CD4-positive, alpha-beta T cell treated with Interleukin-2 at 100 ng/mL for 4 hours (primary cell): ENCODE measurements around the gene PAFAH1B2.
A peak's percentile ranks its signal among the peaks of the same experiment; 100 is the strongest.
"Not testable (repeated sequence)": the region's sequence is repeated elsewhere in the genome, so short reads cannot be mapped to it uniquely, and the experiment has no call there.

Experiments
- DNase-seq: peaks from one replicate; pipeline ENCODE4 v3.0.0-alpha.2; 2020; ENCODE audit warnings: low spot score

PAFAH1B2 gene

GRCh38 chr11:117172724-117173421 is 28.8 kb downstream of the PAFAH1B2 start:
- no peak for DNase-seq

DNA sequence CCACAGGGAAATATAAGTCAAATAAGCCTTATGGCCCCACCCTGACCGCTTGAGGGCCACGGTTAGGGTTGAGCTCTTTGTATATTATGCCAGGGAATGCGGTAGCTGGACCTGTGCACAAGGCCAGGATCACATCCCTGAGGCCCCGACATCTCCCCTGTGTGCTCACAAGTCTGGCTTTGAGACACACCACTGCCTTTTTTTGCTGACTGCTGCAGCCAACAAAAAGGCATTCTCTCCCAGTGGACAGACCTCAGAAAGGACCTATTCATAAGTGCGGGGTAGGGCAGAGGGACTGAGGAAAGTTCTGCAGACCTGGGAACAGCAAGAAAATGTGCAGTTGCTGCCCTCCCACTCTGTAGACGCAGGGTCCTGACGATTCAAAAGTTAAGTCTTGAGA is 31.0 kb downstream of the PAFAH1B2 start:
- DNase-seq: no peak

DNA sequence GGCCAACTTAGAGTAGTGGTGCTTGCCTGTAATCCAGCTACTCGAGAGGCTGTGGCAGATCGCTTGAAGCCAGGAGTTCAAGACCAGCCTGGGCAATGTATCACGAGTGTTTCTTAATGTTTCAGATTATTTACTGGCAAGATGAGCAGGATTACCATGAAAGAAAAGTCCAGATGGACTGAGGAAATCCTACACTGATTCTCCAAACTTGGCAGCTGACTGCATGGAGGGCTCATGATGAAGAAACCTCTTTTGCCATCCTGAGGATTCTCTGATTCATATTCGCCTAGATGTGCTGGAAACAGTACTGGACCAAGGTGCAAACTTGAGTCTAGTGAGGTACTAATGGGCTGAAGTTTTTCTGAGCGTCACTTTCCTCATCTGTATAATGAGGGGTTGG is 31.7 kb downstream of the PAFAH1B2 start:
- DNase-seq: no peak

DNA sequence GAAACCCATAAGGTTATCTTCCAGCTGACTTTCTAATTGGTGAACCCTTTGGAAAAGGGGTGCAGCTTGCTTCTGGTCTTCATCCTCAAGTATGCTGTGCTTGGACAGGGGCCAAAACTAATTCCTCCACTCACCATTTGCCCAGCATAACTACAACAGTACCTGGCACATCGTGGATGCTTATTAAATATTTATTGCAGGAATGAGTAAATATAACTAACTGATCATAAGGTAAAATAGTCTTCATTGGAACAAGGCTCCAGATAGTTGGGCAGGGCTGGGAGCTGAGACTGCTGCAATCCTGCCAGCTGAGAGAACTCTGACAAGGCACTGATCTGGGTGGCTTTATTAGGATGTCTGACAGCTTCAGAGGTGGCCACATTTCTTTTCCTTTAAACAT is 32.1 kb downstream of the PAFAH1B2 start:
- no peak for DNase-seq

- no peak for DNase-seq
Measured at GRCh38 chr11:117177534-117178209, 33.6 kb downstream of the PAFAH1B2 start.

DNA sequence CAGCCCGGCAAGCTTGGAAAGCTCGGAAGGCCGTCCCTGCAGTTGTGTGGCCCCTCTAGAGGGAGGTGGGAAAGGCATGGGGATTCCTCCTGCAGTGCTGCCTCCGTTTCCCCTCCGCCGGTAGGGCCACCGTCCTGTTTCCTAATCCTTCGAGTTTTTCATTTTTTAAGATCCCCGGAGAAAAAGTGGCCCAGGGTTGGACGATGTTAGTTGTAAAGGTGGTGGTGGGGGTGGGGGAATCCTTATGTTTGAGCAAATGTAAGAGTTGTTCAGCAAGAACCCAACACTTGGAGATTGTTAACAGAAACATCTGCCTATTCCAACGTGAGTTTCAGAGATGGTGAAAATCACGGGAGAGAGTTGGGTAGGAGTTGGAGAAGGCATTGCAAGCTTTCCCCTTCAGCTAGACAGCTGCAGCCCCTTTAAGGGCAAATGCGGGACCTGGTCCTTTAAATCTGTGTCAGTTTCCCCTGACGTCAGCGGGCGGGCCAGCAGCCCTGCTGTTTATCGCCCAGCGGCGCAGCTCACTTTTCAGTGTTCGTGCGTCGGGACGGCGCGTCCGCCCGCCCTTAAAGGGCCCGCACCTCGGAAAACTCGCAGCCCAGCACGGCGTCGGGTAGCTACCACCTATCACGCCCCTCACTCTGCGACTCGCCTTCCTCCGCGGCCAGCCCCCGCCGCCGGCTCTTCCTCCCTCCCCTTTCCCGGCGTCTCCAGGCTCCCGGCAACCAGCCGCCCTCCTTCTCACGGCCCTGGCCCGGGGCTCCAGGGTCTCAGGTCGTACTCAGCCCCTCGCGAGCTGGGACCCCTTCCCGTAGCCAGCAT is 34.3 kb downstream of the PAFAH1B2 start, which contains the start of gene SIDT2:
TSS of gene SIDT2 (plus strand) at position 534 of the 825 bp plus-strand sequence. CDS start 521 bp downstream, outside the sequence.
- DNase-seq: peak; percentile 88

GRCh38 chr11:117179048-117179999 is 35.2 kb downstream of the PAFAH1B2 start:
- peak; percentile 38 for DNase-seq

GRCh38 chr11:117180020-117180419 is 35.9 kb downstream of the PAFAH1B2 start:
- DNase-seq: no peak

GRCh38 chr11:117180661-117181585 is 36.8 kb downstream of the PAFAH1B2 start:
- peak; percentile 63 for DNase-seq

- no peak for DNase-seq
Measured at GRCh38 chr11:117181586-117182550, 37.8 kb downstream of the PAFAH1B2 start.

DNA sequence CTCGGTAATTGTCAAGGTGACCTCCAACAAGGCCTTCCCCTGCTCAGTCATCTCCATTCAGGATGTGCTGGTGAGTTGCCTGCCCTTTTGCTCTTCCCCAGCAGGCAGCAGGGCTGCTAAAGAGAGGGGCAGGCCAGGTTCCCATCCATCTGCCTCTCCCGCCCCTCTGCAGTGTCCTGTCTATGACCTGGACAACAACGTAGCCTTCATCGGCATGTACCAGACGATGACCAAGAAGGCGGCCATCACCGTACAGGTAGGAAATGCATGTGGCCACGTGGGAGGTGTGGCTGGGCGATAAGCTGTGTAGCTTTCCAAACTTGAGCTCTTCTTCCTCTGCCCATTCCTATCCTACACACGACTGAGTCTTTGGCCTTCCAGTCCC is 38.5 kb downstream of the PAFAH1B2 start:
- DNase-seq: no peak

DNA sequence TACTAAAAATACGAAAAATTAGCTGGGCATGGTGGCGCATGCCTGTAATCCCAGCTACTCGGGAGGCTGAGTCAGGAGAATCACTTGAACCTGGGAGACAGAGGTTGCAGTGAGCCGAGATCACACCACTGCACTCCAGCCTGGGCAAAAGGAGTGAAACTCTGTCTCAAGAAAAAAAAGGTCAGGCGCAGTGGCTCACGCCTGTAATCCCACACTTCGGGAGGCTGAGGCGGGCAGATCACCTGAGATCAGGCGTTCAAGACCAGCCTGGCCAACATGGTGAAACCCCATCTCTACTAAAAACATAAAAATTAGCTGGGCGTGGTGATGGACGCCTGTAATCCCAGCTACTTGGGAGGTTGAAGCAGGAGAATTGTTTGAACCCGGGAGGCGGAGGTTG is 39.1 kb downstream of the PAFAH1B2 start:
- DNase-seq: not testable (repeated sequence)

DNA sequence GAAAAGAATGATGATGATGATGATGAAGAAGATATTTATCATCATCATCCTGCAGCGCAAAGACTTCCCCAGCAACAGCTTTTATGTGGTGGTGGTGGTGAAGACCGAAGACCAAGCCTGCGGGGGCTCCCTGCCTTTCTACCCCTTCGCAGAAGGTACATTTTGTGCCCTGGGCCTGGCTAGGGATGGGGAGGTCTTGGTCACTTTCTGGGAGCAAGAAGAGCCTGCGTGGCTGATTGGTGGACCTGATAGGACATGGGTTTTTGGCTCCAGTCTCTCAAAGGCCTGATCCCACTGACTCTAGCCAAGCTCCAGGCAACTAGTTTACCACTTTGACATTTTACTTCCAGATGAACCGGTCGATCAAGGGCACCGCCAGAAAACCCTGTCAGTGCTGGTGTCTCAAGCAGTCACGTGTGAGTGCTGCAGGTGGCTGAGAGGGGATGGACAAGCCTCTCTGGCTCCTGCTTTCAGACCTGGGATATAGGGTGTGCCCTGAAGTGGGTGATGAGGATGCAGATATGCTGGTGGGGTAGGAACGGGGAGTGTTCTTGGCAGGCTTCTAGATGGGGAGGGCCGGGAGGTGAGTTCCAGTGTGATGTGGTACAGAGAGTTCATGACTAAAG is 39.8 kb downstream of the PAFAH1B2 start:
- no peak for DNase-seq

DNA sequence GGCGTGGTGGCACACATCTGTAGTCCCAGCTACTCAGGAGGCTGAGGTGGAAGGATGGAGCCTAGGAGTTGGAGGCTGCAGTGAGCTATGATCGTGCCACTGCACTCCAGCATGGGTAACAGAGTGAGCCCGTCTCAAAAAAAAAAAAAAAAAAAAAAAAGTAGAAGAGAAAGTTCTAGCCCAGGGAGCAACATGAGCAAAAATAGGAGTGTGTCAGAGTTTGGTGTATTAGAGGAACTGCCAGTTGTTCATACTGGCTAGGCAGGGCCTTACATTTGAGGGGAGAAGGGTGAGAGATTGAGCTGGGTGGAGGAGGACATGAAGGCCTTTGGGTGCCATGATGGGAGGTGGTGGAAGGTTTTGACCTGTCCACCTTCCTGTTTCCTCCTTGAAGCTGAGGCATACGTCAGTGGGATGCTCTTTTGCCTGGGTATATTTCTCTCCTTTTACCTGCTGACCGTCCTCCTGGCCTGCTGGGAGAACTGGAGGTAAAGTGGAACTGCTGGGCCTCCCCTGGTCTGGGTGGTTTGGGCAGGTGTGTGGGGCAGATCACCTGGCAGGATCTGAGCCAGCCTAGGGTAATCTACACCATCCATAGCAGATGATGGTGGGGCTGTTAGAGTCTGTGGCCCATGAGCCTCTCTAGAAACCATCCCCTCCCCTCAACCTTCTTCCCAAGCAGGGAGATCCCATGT is 41.8 kb downstream of the PAFAH1B2 start:
- DNase-seq: no peak

GRCh38 chr11:117186431-117186761 is 42.3 kb downstream of the PAFAH1B2 start:
- DNase-seq: no peak

DNA sequence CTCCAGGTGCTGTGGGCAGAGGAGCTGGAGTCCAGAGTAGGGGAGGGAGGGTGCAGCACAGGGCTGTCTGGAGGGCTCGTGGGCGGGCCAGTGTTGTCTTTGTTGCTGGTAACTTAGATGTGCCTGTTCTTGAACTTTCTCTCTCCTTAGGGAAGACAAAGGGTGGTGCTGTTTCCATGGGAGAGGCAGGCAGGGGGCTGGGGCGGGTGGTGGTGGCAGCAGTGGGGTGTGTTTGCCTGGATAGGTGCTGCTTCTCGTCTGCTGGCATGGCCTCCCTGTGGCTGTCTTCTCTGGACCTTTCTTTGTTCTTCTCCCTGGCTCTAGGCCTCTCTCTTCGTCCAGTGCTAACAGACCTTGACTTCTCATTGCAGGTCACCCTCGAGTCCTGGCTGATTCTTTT is 42.9 kb downstream of the PAFAH1B2 start:
- no peak for DNase-seq

GRCh38 chr11:117187428-117187798 is 43.3 kb downstream of the PAFAH1B2 start:
- DNase-seq: no peak

GRCh38 chr11:117187799-117188481 is 43.9 kb downstream of the PAFAH1B2 start:
- no peak for DNase-seq
